HG02938 (cell line): ENCODE results near the gene BTN3A1.
"Not testable (repeated sequence)": the region's sequence is repeated elsewhere in the genome, so short reads cannot be mapped to it uniquely, and the experiment has no call there.

ENCODE experiments used
- ATAC-seq: cut with Tn5 transposase; IDR thresholded peaks from one replicate; pipeline ENCODE4 v1.9.1; 2021; ENCODE audit warnings: mild to moderate bottlenecking, moderate library complexity; ENCODE audit not compliant: unreplicated experiment

The BTN3A1 gene

DNA sequence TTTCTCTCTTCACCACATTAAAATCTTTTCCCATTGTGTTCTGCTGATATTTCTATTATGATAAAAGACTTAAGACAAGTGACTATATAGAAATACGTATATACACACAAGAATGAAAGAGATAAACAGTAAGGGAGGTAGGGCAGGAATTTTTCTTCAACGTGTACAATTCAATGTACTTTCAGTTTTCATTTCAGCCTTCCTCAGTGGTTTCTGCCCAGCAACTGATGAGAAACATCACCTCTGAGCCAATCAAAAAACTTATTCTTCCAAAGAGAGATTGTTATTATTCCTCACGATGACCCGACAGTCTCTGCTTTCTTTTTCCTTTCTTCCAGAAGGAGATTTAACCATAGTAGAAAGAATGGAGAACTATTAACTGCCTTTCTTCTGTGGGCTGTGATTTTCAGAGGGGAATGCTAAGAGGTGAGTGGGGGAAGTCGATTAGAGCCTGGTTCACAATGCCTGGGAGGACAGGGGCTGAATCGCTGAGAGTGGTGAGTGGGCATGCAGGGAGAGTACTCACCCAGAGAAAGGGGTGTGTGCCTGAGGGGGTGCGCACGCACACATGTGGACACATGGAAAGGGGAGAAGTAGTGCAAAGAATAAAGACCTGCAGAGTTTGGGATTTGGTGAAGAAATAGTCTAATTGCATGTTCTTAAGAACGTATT, at the start of gene BTN3A1:
TSS of gene BTN3A1 (plus strand) at position 289 of the 672 bp plus-strand sequence. CDS start 3,289 bp downstream, outside the sequence.
- ATAC-seq: peak; percentile 88

DNA sequence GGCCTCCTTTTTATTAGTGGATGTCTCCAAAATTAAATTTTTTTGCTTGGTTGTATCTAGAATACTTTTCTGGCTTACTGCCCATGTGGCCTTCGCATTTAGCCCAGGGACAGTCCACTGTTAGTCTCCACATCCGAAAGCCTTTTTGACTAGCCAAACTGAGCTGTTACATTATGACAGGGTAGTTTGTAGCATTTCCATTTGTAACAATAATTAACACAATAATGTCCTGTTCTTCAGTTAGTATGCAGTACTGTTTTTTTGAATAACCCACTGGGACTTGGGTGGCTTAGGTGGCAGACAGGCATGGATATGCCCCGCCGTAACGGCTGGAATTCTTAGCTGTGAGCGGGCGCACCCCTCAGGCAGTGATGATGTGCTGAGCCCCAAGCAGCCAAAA, 49.8 kb upstream of the BTN3A1 start:
- no peak for ATAC-seq

DNA sequence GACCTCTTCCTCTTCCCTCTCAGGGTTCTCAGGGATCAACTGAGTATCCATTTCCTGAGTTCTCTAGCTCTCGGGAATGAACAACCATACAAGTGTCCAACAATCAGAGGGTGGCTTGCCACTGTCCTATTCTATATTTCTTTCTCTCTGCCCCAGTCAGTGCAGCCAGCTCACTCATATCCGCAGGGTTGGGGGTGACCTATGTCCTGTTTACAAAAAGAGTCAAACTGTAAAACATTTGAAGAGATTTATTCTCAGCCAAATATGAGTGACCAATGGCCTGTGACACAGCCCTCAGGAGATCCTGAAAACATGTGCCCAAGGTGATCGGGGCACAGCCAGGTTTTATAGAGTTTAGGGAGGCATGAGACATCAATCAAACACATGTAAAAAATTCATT, 47.9 kb upstream of the BTN3A1 start:
- no peak for ATAC-seq

DNA sequence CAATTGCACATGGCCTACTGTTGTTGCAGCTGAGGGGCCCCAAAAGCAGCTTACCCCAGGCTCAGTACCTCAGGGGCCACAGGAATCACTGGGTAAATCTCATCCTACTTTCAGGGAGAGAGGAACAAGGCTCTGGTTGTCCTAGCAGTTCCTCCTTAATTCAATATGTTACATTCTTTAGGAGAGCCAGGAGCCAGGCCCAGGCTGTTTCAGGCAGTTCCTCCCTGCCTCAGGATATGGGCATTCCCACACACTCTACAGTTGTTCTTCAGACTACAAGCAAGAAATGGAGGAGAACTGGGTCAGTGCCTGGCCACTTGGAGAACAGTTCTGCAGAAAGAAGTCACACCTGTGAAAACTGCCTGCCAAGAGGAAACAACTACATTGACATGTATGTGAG, 46.7 kb upstream of the BTN3A1 start:
- no peak for ATAC-seq

- not testable (repeated sequence) for ATAC-seq
Observed at GRCh38 chr6:26357543-26357942, 44.5 kb upstream of the BTN3A1 start.

- ATAC-seq: peak; percentile 49
Observed at GRCh38 chr6:26358511-26358981, 43.5 kb upstream of the BTN3A1 start.

DNA sequence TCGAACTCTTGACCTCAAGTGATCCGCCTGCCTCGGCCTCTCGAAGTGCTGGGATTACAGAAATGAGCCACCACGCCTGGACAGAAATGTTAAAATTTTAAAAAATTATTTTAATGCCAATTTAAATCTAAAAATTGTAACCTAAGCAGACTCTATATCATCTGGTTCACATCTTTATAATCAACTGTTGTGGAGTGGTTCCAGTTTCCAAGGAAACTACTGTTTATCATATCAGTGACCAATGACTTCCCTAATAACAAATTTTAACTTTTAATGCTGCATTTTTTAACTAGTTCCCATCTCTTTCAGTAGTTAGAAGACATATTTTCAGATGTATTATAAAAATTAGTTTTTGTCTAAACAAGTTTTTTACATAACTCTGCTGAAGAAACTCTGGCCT, 42.3 kb upstream of the BTN3A1 start:
- no peak for ATAC-seq

DNA sequence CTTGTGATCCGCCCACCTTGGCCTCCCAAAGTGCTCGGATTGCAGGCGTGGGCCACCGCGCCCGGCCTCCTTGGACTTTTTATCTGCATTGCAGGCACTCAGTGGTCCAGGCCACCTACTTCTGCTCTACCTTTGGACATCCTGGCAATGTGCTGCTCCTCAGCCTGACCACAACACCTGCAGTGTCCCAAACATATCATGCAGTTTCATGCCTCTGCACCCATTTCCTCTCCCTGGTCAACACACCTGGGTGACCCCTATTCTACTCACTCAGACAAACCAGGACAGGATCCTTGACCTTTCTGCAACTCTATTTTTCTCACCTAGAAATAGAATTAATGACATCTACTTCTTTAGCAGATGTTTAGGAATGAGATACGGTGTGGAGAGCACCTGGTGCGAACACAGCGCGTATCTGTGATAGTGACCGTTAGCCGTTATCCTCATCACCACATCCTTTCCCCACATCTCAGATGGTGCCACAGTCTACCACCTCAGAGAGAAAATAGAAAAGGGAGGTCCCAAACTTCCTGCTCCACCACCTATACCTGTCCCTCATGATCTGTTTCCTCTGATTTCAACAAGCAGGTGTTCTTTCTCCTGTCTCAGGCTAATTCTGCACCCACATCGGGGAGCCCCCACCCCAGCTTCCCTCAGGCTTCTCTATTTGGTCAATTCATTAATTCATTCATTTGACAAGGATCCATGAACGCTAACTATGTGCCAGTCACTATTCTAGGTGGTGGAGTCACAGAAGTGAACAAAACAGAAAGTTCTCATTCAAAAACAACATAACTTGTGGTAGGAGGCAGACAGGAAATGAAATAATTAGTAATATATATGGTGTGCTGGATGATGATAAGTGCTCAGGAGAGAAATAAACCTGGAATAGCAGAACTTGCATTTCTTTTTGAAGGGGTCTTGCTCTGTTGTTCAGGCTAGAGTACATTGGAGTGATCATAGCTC, 41.3 kb upstream of the BTN3A1 start:
- peak; percentile 38 for ATAC-seq

- ATAC-seq: no peak
Observed at GRCh38 chr6:26361544-26361943, 40.5 kb upstream of the BTN3A1 start.

GRCh38 chr6:26362093-26362835, 39.8 kb upstream of the BTN3A1 start:
- ATAC-seq: no peak

DNA sequence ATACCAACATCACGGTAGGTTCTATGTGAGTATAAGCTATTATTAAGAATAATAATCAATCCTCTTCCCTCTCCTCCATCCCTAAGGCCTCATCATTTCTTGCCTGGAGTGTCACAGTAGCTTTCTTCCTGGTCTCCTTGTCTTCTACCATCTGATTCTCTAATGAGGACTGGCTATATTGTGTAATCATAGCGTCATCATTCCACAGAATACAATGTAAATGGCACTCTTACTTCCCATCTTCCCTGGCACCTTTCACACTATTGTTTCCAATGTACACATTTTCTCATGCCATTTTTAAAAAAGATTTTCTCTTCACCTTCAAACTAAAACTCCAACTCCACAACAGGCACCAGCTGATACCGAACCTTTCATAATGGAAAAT, 39.2 kb upstream of the BTN3A1 start:
- no peak for ATAC-seq

- no peak for ATAC-seq
Observed at GRCh38 chr6:26363882-26364701, 38.0 kb upstream of the BTN3A1 start.

DNA sequence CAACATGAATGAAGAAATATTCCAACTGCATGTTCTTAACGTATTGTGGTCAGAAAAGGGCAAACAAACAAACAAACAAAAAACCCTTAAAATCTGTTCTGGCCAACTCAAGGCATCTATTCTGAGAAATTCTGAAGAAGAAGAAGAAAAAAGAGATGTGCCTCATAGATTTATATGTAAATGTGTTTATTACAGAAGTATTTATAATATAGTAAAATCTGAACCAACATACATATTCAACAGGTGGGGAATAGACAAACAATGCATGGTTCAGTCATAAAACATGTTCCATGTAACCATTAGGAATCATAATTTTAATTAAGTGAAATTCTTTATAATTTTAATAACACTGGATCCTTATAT, 36.5 kb upstream of the BTN3A1 start:
- ATAC-seq: no peak

DNA sequence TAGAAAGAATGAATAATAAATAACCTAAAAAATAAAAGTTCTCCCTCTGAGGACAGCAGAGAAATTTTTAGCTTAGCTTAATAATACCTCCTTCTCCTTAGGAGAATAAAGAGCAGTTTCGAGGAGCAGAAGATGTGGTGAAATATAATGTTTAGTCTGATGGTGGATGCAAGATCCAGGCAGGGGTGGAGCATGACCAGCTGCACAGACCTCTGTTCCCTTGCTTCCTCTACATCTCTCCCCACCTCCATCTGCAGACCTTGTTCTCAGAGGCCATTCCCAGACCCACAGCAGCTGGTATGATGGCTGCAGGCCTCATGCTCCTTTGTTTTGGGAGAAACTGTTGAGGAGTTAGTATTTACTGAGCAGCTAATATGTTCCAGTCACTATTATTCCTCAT, 35.6 kb upstream of the BTN3A1 start:
- no peak for ATAC-seq

DNA sequence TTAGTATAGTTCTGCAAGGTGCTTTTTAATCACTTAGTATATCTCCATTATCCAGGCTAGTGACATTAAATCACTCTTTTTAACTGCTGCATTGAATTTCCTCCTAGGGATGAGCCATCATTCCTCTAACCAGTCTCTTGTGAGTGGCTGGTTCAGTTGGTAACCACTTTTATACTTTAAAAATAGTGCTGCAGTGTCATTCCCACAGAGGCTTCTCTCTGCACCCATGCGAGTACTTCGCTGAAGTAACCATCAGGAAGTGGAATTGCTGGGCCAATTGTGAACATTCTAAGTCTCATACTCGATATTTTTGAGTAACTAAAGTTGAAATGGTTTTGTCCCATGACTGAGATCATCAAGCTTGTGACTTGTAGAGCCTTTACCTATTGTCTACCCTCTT, 35.0 kb upstream of the BTN3A1 start:
- ATAC-seq: no peak

GRCh38 chr6:26371813-26372212, 30.3 kb upstream of the BTN3A1 start:
- ATAC-seq: not testable (repeated sequence)

- no peak for ATAC-seq
Observed at GRCh38 chr6:26372308-26373144, 29.5 kb upstream of the BTN3A1 start.

GRCh38 chr6:26375270-26375669, 26.8 kb upstream of the BTN3A1 start:
- no peak for ATAC-seq

- no peak for ATAC-seq
Observed at GRCh38 chr6:26377719-26378118, 24.4 kb upstream of the BTN3A1 start.

GRCh38 chr6:26378143-26378542, 23.9 kb upstream of the BTN3A1 start:
- not testable (repeated sequence) for ATAC-seq
